HG03457 (cell line): ENCODE measurements around the gene GNLY.

Source experiments
- ATAC-seq: cut with Tn5 transposase; IDR thresholded peaks from one replicate; pipeline ENCODE4 v1.9.1; 2021; ENCODE audit warnings: moderate number of reproducible peaks; ENCODE audit not compliant: unreplicated experiment

The GNLY gene

GRCh38 chr2:85681776-85682175 is 12.4 kb upstream of the GNLY start:
- no peak for ATAC-seq

GRCh38 chr2:85682378-85682777 is 11.8 kb upstream of the GNLY start:
- no peak for ATAC-seq

- no peak for ATAC-seq
Measured at GRCh38 chr2:85684380-85684779, 9.8 kb upstream of the GNLY start.

GRCh38 chr2:85684806-85685205 is 9.4 kb upstream of the GNLY start:
- no peak for ATAC-seq

- ATAC-seq, result no peak
Measured at GRCh38 chr2:85690932-85691331, 3.2 kb upstream of the GNLY start.

GRCh38 chr2:85692039-85692645 is 2.0 kb upstream of the GNLY start:
- no peak for ATAC-seq

- ATAC-seq, result no peak
Measured at GRCh38 chr2:85695121-85695520, 963 bp downstream of the GNLY start.

- ATAC-seq, result no peak
Measured at GRCh38 chr2:85695691-85696668, 1.8 kb downstream of the GNLY start.

GRCh38 chr2:85697096-85697495 is 2.9 kb downstream of the GNLY start:
- ATAC-seq, result no peak

- no peak for ATAC-seq
Measured at GRCh38 chr2:85697716-85698115, 3.6 kb downstream of the GNLY start.

GRCh38 chr2:85698184-85698879 is 4.2 kb downstream of the GNLY start:
- no peak for ATAC-seq

- ATAC-seq, result no peak
Measured at GRCh38 chr2:85698880-85699254, 4.7 kb downstream of the GNLY start.

- ATAC-seq, result no peak
Measured at GRCh38 chr2:85699325-85699724, 5.2 kb downstream of the GNLY start.

- no peak for ATAC-seq
Measured at GRCh38 chr2:85702172-85702571, 8.0 kb downstream of the GNLY start.

- ATAC-seq, result no peak
Measured at GRCh38 chr2:85702800-85703199, 8.6 kb downstream of the GNLY start.

GRCh38 chr2:85703329-85703728 is 9.2 kb downstream of the GNLY start:
- no peak for ATAC-seq

- no peak for ATAC-seq
Measured at GRCh38 chr2:85704038-85704437, 9.9 kb downstream of the GNLY start.

GRCh38 chr2:85704800-85705679 is 10.9 kb downstream of the GNLY start:
- no peak for ATAC-seq

GRCh38 chr2:85705680-85706039 is 11.5 kb downstream of the GNLY start:
- ATAC-seq, result no peak

- no peak for ATAC-seq
Measured at GRCh38 chr2:85706063-85706462, 11.9 kb downstream of the GNLY start.
